IPS DF 6.9 (cell line): ENCODE data around the gene RIPK4.

ENCODE experiments used
- DNase-seq: peaks from one replicate; pipeline ENCODE4 v3.0.0-alpha.2; 2013; ENCODE audit warnings: low read depth, low spot score
- H3K27ac ChIP-seq: one replicate; pipeline ENCODE4 v1.5.1; 2013; ENCODE audit warnings: low read length, control low read depth
- H3K27me3 ChIP-seq: 2 replicates; pipeline ENCODE4 v1.6.1; 2013; ENCODE audit warnings: mild to moderate bottlenecking, low read length; ENCODE audit not compliant: control insufficient read depth, insufficient read depth
- H3K36me3 ChIP-seq: 2 replicates; pipeline ENCODE4 v1.6.1; 2013; ENCODE audit warnings: low read length; ENCODE audit not compliant: control insufficient read depth, insufficient read depth
- H3K4me1 ChIP-seq: 2 replicates; pipeline ENCODE4 v1.6.1; 2013; ENCODE audit warnings: low read length; ENCODE audit not compliant: control insufficient read depth, insufficient read depth
- H3K4me3 ChIP-seq: 2 replicates; pipeline ENCODE4 v1.5.1; 2013; ENCODE audit warnings: mild to moderate bottlenecking, low read length
- H3K9me3 ChIP-seq: 2 replicates; pipeline ENCODE4 v1.6.1; 2013; ENCODE audit warnings: low read length, inconsistent platforms; ENCODE audit not compliant: control insufficient read depth, insufficient read depth
- WGBS: extraction: QIAGEN DNeasy Blood & Tissue Kit; methylation state at CpG from one replicate; pipeline ENCODE4 v1.1.7; 2013; ENCODE audit warnings: mixed read lengths, missing lambda C conversion rate; ENCODE audit not compliant: insufficient read length, insufficient coverage; 5-methylcytosine and 5-hydroxymethylcytosine counted together

Gene RIPK4

DNA sequence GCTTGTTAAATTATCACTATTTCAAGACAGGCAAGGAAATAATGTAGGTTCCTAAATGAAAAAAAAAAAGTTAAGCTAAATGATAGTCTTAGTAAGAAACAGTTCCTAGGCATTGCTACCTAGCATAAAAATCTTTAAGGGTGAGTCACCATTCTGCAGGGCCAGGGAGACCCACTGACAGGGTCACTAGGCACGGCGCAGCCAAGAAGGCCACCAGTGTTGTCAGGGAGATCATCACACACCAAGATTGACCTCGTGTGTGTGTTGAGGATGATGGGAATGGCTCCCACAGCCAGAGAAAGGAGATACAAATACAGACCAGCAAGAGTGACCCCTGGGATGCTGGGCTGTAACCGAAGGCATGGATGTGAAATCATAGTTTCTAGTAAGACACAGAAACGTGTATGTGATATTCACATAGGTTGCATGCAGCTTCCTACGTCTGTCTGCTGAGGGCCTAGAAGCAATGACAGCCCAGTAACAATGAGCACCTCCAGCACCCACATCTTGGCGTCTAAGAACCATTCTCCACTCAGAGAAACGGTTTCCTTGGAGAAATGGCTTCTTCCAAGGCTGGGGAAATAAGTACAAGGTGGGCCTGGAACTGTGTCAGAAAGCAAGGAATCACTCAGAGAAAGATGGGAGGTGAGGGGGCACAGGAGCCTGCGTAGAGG lies 29.1 kb downstream of the RIPK4 start:
- Histone ChIP-seq H3K36me3 (peaks cover 11% of the 10 kb centered on the region), H3K27ac (no peak overlapping the region), H3K4me1 (no peaks in the 10 kb centered on the region), H3K27me3 (no peaks in the 10 kb centered on the region), H3K9me3 (no peaks in the 10 kb centered on the region; the same call in 1 of the 2 replicates), H3K4me3 (no peak overlapping the region)
- no CpG with 5 or more reads among the region's 9 CpGs for WGBS
- DNase-seq, result no peak

GRCh38 chr21:41736423-41736822 lies 30.4 kb downstream of the RIPK4 start:
- H3K36me3 ChIP-seq, result peaks cover 7% of the 10 kb centered on the region
- no peaks in the 10 kb centered on the region; the same call in 1 of the 2 replicates for H3K9me3 ChIP-seq
- DNase-seq, result no peak
- no peaks in the 10 kb centered on the region for H3K4me1 ChIP-seq
- no CpG with 5 or more reads among the region's 2 CpGs for WGBS
- no peaks in the 10 kb centered on the region for H3K27me3 ChIP-seq
- H3K27ac ChIP-seq, result no peak overlapping the region
- H3K4me3 ChIP-seq, result no peak overlapping the region

DNA sequence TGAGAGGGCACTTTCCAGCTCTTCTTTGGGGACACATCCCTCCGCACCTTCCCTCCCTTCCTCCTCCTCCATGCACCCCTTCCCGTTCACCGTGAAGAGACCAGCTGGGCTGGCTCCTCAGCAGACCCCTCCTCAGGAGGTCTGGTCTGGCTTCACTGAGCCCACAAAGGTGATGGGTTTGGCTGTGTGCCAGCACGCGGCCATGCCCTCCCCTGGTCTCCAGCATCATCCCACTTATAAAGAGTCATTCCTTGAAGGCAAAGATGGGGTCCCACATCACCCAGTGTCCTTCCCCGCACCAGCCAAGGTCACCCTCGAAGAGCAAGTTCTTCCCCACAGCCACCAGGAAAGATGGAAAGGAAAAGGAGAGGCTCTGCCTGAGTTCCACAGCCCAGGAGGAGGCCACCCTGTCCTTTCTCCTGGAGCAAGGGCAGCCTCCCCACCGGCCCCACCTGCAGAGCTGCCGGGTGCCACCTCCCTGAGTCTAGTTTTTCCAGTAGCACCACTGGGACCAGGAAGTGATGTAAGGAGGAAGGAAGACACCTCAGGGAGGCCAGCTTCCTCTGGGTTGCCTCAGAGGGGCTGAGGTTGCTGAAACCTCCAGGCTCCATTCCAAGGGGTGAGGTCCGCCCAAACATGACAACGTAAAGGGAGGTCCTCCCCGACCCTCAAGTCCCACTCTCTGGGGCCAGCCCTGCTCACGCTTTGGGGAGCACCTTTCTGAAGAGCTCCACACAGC lies 32.7 kb downstream of the RIPK4 start:
- Histone ChIP-seq H3K4me1 (no peaks in the 10 kb centered on the region), H3K27me3 (no peaks in the 10 kb centered on the region), H3K27ac (no peak overlapping the region), H3K9me3 (no peaks in the 10 kb centered on the region; the same call in 1 of the 2 replicates), H3K4me3 (no peak overlapping the region), H3K36me3 (no peaks in the 10 kb centered on the region)
- no peak for DNase-seq
- no CpG with 5 or more reads among the region's 13 CpGs for WGBS

DNA sequence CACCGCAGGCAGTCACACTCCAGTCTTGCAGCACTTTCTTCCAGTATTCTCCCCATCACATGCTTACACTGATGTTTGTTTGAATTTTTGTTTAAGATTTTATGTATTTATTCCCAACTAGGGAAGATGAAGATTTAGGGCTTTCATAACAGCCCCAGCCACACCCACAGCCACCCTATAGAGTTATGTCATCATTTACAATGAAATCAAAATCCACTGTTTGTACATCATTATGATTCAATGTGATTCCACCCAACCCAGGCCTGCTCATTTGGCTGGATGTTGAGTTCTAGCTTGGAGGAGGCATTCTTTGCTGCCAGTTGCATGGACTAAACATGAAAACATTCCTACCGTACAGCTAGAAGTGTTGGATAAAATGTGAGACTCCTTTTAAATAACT lies 35.8 kb downstream of the RIPK4 start:
- H3K9me3 ChIP-seq, result no peaks in the 10 kb centered on the region
- H3K4me1 ChIP-seq, result no peaks in the 10 kb centered on the region
- H3K27ac ChIP-seq, result no peak overlapping the region
- no CpG with 5 or more reads among the region's 2 CpGs for WGBS
- no peak for DNase-seq
- H3K27me3 ChIP-seq, result no peaks in the 10 kb centered on the region; the same call in 1 of the 2 replicates
- H3K4me3 ChIP-seq, result no peak overlapping the region
- H3K36me3 ChIP-seq, result no peaks in the 10 kb centered on the region

- Histone ChIP-seq H3K4me3 (no peak overlapping the region), H3K36me3 (no peaks in the 10 kb centered on the region), H3K27me3 (peaks cover 2% of the 10 kb centered on the region; the same call in 1 of the 2 replicates), H3K27ac (no peak overlapping the region), H3K4me1 (no peaks in the 10 kb centered on the region), H3K9me3 (no peaks in the 10 kb centered on the region)
- no peak for DNase-seq
- no CpG with 5 or more reads among the region's 6 CpGs for WGBS
Measured at GRCh38 chr21:41730367-41730765, 36.5 kb downstream of the RIPK4 start.

DNA sequence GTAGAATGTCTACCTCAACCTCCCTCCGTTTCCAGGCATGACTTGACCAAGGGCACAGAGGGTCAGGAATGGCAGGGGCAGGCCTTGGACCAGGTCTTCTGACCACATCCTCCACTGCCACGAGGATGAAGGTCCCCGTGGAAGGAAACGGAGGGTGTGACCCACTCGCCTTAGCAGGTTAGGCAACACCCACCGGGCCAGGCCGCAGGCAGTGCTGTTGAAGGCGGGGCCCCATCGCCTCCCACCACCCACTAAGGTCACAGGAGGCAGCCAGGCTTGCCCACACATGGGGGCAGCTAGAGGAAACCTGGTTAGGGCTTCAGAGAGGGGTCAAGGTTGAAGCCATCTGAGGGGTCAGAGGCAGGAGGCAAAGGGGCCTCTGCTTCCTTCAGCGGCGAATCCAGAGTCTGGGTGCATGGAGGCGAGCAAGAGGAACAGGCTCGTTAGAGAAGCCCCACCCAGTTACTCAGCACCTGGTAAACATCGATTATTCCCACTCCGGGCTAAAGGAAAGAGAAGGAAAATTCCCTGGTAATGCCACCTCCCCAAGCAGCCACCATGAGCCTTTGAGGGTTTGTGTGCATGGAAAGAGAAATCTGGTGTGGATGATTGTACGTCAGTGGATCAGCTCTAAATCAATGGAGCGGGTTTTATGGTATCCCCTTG lies 37.0 kb downstream of the RIPK4 start:
- H3K4me1 ChIP-seq, result no peaks in the 10 kb centered on the region
- no CpG with 5 or more reads among the region's 17 CpGs for WGBS
- no peaks in the 10 kb centered on the region for H3K9me3 ChIP-seq
- H3K4me3 ChIP-seq, result no peak overlapping the region
- no peak overlapping the region for H3K27ac ChIP-seq
- H3K27me3 ChIP-seq, result peaks cover 2% of the 10 kb centered on the region; the same call in 1 of the 2 replicates
- no peaks in the 10 kb centered on the region for H3K36me3 ChIP-seq
- DNase-seq, result no peak

DNA sequence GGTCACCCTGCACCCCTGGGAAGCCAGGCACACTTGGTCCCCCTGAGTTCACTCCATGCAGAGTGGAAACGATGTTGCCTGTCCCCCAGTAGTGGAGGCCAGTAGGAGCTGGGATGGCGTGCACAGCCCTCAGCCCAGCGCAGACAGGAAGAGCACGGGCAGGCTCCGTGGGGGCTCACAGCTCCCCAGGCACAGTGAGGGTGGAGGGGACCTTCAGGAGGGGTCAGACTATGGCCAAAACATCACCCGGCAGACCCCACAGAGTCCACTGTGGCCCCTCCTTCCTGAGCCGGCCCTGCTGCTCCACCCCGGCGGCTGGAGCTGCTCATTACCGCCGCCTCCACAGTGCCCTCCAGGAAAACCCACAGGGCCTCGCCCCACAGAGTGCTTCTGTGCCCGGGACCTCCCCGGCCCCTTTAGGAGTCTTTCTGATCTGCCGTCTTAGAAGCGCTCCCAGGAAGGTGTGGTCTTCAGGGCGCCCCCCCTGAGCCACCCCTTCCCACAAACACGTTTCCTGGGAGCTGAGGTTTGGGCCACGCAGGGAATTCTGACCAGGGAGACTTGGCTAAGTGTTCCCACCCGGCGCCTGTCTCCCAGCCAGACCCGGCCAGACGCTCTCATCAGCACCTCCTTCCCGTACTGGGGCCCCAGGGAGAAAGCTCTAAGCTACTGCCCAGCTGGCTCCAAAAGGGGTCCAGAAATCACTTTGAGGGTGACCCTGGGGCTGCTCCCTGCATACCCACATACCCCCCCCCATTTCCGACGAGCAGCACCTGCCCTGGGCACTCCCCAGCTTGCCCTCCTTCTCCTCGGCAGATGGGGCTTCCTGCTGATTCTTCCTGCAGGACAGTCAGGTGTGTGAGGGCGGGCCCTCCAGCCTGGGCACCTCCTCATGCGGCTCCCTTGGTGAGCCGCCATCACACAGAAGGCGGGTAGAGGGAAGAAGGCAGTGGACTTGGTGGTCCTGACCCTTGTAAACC lies 38.8 kb downstream of the RIPK4 start:
- H3K9me3 ChIP-seq, result no peaks in the 10 kb centered on the region
- H3K27me3 ChIP-seq, result peaks cover 2% of the 10 kb centered on the region; the same call in 1 of the 2 replicates
- WGBS, result no CpG with 5 or more reads among the region's 31 CpGs
- H3K4me1 ChIP-seq, result 0 out of 2 replicates have a peak, but pooled peaks cover 1% of the 10 kb centered on the region
- no peak overlapping the region for H3K4me3 ChIP-seq
- DNase-seq, result no peak
- H3K36me3 ChIP-seq, result no peaks in the 10 kb centered on the region
- H3K27ac ChIP-seq, result no peak overlapping the region

GRCh38 chr21:41726970-41727783 lies 39.7 kb downstream of the RIPK4 start:
- no CpG with 5 or more reads among the region's 24 CpGs for WGBS
- no peaks in the 10 kb centered on the region for H3K36me3 ChIP-seq
- no peak for DNase-seq
- no peak overlapping the region for H3K27ac ChIP-seq
- peaks cover 2% of the 10 kb centered on the region; the same call in 1 of the 2 replicates for H3K27me3 ChIP-seq
- no peaks in the 10 kb centered on the region for H3K9me3 ChIP-seq
- no peak overlapping the region for H3K4me3 ChIP-seq
- H3K4me1 ChIP-seq, result 0 out of 2 replicates have a peak, but pooled peaks cover 1% of the 10 kb centered on the region

DNA sequence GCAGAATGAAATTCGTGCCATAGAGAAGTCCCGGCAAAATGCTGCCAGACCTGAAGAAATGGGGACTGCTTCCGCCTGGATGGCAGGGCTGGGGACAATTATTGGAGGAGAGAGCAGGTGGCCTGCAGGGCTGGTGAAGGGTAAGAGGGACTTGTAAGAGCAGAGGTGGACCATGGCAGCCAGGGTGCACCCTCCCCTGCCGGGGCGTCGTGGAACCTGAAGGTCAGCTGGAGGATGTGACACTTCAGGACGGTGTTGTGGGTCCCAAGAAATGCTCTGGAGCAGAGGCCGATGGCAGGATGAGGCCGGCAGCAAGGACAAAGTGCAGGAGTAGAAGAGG lies 40.3 kb downstream of the RIPK4 start:
- Histone ChIP-seq H3K4me3 (no peak overlapping the region), H3K27me3 (peaks cover 2% of the 10 kb centered on the region; the same call in 1 of the 2 replicates), H3K36me3 (no peaks in the 10 kb centered on the region), H3K4me1 (0 out of 2 replicates have a peak, but pooled peaks cover 1% of the 10 kb centered on the region), H3K27ac (no peak overlapping the region), H3K9me3 (no peaks in the 10 kb centered on the region)
- no CpG with 5 or more reads among the region's 9 CpGs for WGBS
- DNase-seq, result no peak
